ENCODE measurements around the gene CLINT1.

GRCh38 chr5:157860898-157861890 lies 2.2 kb upstream of the CLINT1 start:
- TF ChIP-seq EZH2 (IDR thresholded peaks at IDR 0.05), result no peak
- TF ChIP-seq POLR2A (IDR thresholded peaks at IDR 0.05; ENCODE audit: borderline replicate concordance, extremely low read depth, insufficient read depth, insufficient read length), result no peak
- TF ChIP-seq FOSL1 (IDR thresholded peaks at IDR 0.05; ENCODE audit: low read depth), result no peak

Data from HCT116 (cell line).